Activated CD4-positive, alpha-beta T cell treated with anti-CD3 and anti-CD28 coated beads, Interleukin-2, amount 10 ng/mL, durations not matched to agents 7 days and 5 days (primary cell): ENCODE data around the gene NFIC. TPM values are rescaled to one million over a fixed set of nuclear protein-coding genes. Genes with fewer than 3 reads are reported as not detected.

Experiments used
- CTCF ChIA-PET: fragments of 350-600 bp; sonication (Branson Sonifier 250); formaldehyde crosslinking; loops from one replicate; lab custom pipeline; 2021; ENCODE audit warnings: antibody characterized with exemption; lab: Charles Lee
- POLR2A ChIA-PET: fragments of 350-600 bp; sonication (Branson Sonifier 250); formaldehyde crosslinking; loops from one replicate; lab custom pipeline; 2021; ENCODE audit warnings: antibody characterized with exemption; lab: Charles Lee
- DNase-seq: peaks from one replicate; pipeline ENCODE4 v3.0.0-alpha.2; 2020
- H3K27ac Mint-ChIP-seq: one replicate; pipeline ENCODE4 v1.8.0; 2021; ENCODE audit warnings: mild to moderate bottlenecking, moderate library complexity, mixed read lengths
- H3K27me3 Mint-ChIP-seq: one replicate; pipeline ENCODE4 v1.8.0; 2021; ENCODE audit warnings: mixed read lengths
- H3K36me3 Mint-ChIP-seq: one replicate; pipeline ENCODE4 v1.8.0; 2021; ENCODE audit warnings: low read depth, mixed read lengths
- H3K4me1 Mint-ChIP-seq: one replicate; pipeline ENCODE4 v1.8.0; 2021; ENCODE audit warnings: mixed read lengths
- H3K4me3 Mint-ChIP-seq: one replicate; pipeline ENCODE4 v1.8.0; 2021; ENCODE audit warnings: mild to moderate bottlenecking, moderate library complexity, mixed read lengths
- H3K9me3 Mint-ChIP-seq: one replicate; pipeline ENCODE4 v1.8.0; 2021; ENCODE audit warnings: mixed read lengths
- total RNA-seq, 2 experiments: library from RNA; stranded (reverse); gene quantifications; one replicate each; pipeline ENCODE4 v1.2.3, GENCODE V29; 2021

NFIC gene
- total RNA-seq, 2 experiments from 2014 or later: 14.2 TPM

GRCh38 chr19:3403489-3404323 lies 37.3 kb downstream of the NFIC start:
- Mint-ChIP-seq H3K4me1 (no peaks in the 10 kb centered on the region), H3K27ac (no peak overlapping the region), H3K36me3 (no peaks in the 10 kb centered on the region), H3K27me3 (no peaks in the 10 kb centered on the region), H3K9me3 (no peaks in the 10 kb centered on the region), H3K4me3 (no peak overlapping the region)
- CTCF ChIA-PET: no interaction called here
- DNase-seq: no peak
- POLR2A ChIA-PET: no interaction called here

GRCh38 chr19:3404324-3405260 lies 38.2 kb downstream of the NFIC start:
- no peak overlapping the region for H3K27ac Mint-ChIP-seq
- H3K4me3 Mint-ChIP-seq: no peak overlapping the region
- POLR2A ChIA-PET: no interaction called here
- H3K27me3 Mint-ChIP-seq: no peaks in the 10 kb centered on the region
- no peaks in the 10 kb centered on the region for H3K9me3 Mint-ChIP-seq
- no peaks in the 10 kb centered on the region for H3K4me1 Mint-ChIP-seq
- CTCF ChIA-PET: no interaction called here
- no peaks in the 10 kb centered on the region for H3K36me3 Mint-ChIP-seq
- DNase-seq: no peak

GRCh38 chr19:3405261-3405653 lies 38.9 kb downstream of the NFIC start:
- H3K9me3 Mint-ChIP-seq: no peaks in the 10 kb centered on the region
- H3K27me3 Mint-ChIP-seq: no peaks in the 10 kb centered on the region
- CTCF ChIA-PET: no interaction called here
- no peaks in the 10 kb centered on the region for H3K36me3 Mint-ChIP-seq
- H3K4me3 Mint-ChIP-seq: no peak overlapping the region
- no peak for DNase-seq
- POLR2A ChIA-PET: no interaction called here
- H3K4me1 Mint-ChIP-seq: no peaks in the 10 kb centered on the region
- H3K27ac Mint-ChIP-seq: no peak overlapping the region

- ChIA-PET CTCF (no interaction called here), POLR2A (no interaction called here)
- Mint-ChIP-seq H3K27me3 (no peaks in the 10 kb centered on the region), H3K4me3 (no peak overlapping the region), H3K36me3 (no peaks in the 10 kb centered on the region), H3K4me1 (no peaks in the 10 kb centered on the region), H3K9me3 (no peaks in the 10 kb centered on the region), H3K27ac (no peak overlapping the region)
- DNase-seq: no peak
These were observed 40.3 kb downstream of the NFIC start for GRCh38 chr19:3406571-3407111.

- DNase-seq: no peak
- POLR2A ChIA-PET: no interaction called here
- H3K27me3 Mint-ChIP-seq: no peaks in the 10 kb centered on the region
- no peaks in the 10 kb centered on the region for H3K9me3 Mint-ChIP-seq
- no peaks in the 10 kb centered on the region for H3K36me3 Mint-ChIP-seq
- H3K4me3 Mint-ChIP-seq: no peak overlapping the region
- no peak overlapping the region for H3K27ac Mint-ChIP-seq
- no peaks in the 10 kb centered on the region for H3K4me1 Mint-ChIP-seq
- CTCF ChIA-PET: no interaction called here
These were observed 41.5 kb downstream of the NFIC start for GRCh38 chr19:3407556-3408516.

- no peak overlapping the region for H3K4me3 Mint-ChIP-seq
- no peaks in the 10 kb centered on the region for H3K36me3 Mint-ChIP-seq
- no peaks in the 10 kb centered on the region for H3K27me3 Mint-ChIP-seq
- DNase-seq: no peak
- ChIA-PET CTCF (no interaction called here), POLR2A (no interaction called here)
- no peaks in the 10 kb centered on the region for H3K9me3 Mint-ChIP-seq
- no peaks in the 10 kb centered on the region for H3K4me1 Mint-ChIP-seq
- no peak overlapping the region for H3K27ac Mint-ChIP-seq
These were observed 42.6 kb downstream of the NFIC start for GRCh38 chr19:3408996-3409345.

GRCh38 chr19:3409346-3410064 lies 43.1 kb downstream of the NFIC start:
- CTCF ChIA-PET: no interaction called here
- Mint-ChIP-seq H3K4me1 (no peaks in the 10 kb centered on the region), H3K27me3 (no peaks in the 10 kb centered on the region), H3K4me3 (no peak overlapping the region), H3K9me3 (no peaks in the 10 kb centered on the region), H3K36me3 (no peaks in the 10 kb centered on the region), H3K27ac (no peak overlapping the region)
- DNase-seq: no peak
- POLR2A ChIA-PET: no interaction called here

GRCh38 chr19:3411636-3412035 lies 45.3 kb downstream of the NFIC start:
- ChIA-PET POLR2A (no interaction called here), CTCF (no interaction called here)
- H3K36me3 Mint-ChIP-seq: no peaks in the 10 kb centered on the region
- no peak overlapping the region for H3K4me3 Mint-ChIP-seq
- no peak overlapping the region for H3K27ac Mint-ChIP-seq
- DNase-seq: no peak
- no peaks in the 10 kb centered on the region for H3K27me3 Mint-ChIP-seq
- H3K9me3 Mint-ChIP-seq: no peaks in the 10 kb centered on the region
- H3K4me1 Mint-ChIP-seq: no peaks in the 10 kb centered on the region

GRCh38 chr19:3412066-3412465 lies 45.7 kb downstream of the NFIC start:
- no peak for DNase-seq
- Mint-ChIP-seq H3K9me3 (no peaks in the 10 kb centered on the region), H3K27me3 (no peaks in the 10 kb centered on the region), H3K36me3 (no peaks in the 10 kb centered on the region), H3K4me1 (no peaks in the 10 kb centered on the region), H3K4me3 (no peak overlapping the region), H3K27ac (no peak overlapping the region)
- POLR2A ChIA-PET: no interaction called here
- CTCF ChIA-PET: no interaction called here

- H3K4me3 Mint-ChIP-seq: no peak overlapping the region
- no peak overlapping the region for H3K27ac Mint-ChIP-seq
- no peak for DNase-seq
- H3K4me1 Mint-ChIP-seq: no peaks in the 10 kb centered on the region
- ChIA-PET POLR2A (no interaction called here), CTCF (no interaction called here)
- H3K36me3 Mint-ChIP-seq: no peaks in the 10 kb centered on the region
- no peaks in the 10 kb centered on the region for H3K9me3 Mint-ChIP-seq
- H3K27me3 Mint-ChIP-seq: no peaks in the 10 kb centered on the region
These were observed 47.5 kb downstream of the NFIC start for GRCh38 chr19:3413796-3414327.

- DNase-seq: no peak
- H3K4me1 Mint-ChIP-seq: no peaks in the 10 kb centered on the region
- ChIA-PET POLR2A (no interaction called here), CTCF (no interaction called here)
- no peak overlapping the region for H3K4me3 Mint-ChIP-seq
- no peaks in the 10 kb centered on the region for H3K27me3 Mint-ChIP-seq
- H3K9me3 Mint-ChIP-seq: no peaks in the 10 kb centered on the region
- no peaks in the 10 kb centered on the region for H3K36me3 Mint-ChIP-seq
- H3K27ac Mint-ChIP-seq: no peak overlapping the region
These were observed 49.3 kb downstream of the NFIC start for GRCh38 chr19:3415695-3416094.
